ENCODE measurements around the gene CD36. TPM values are rescaled to one million over a fixed set of nuclear protein-coding genes. Genes with fewer than 3 reads are reported as not detected.

Gene CD36
- total RNA-seq, 2 donors from 2014 or later = 8.7 to 26.5 TPM

DNA sequence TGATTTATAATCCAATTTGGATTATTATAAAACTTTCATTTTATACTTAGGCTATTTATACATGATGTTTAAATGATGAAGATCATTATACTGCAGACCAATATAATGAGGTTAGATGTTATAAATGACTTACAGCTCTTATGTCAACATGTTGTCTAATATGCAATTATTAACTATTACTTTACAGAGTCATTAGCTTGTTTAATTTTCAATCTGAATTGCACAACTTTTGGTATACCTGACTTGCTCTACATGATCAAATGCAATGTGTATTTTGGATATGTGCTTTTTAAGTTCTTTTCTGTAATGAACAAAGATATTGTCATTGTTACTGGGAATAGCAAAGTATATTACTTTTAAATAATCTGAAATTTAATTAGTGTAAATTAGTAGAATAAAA, 569 bp downstream of the CD36 start:
- DNase-seq = no peak
- TF ChIP-seq CTCF (IDR thresholded peaks at IDR 0.05) = no peak
- H3K27ac ChIP-seq = no peak overlapping the region
- H3K4me1 ChIP-seq = no peaks in the 10 kb centered on the region
- H3K36me3 ChIP-seq = no peaks in the 10 kb centered on the region
- intact Hi-C loops (cut with DNase I) = no loop called here
- no peaks in the 10 kb centered on the region for H3K9me3 ChIP-seq
- no peak overlapping the region for H3K4me3 ChIP-seq
- no peaks in the 10 kb centered on the region for H3K27me3 ChIP-seq
- no peak overlapping the region for H3K9ac ChIP-seq (ENCODE audit: low read depth in 2 of 2, low read length in 2 of 2)

DNA sequence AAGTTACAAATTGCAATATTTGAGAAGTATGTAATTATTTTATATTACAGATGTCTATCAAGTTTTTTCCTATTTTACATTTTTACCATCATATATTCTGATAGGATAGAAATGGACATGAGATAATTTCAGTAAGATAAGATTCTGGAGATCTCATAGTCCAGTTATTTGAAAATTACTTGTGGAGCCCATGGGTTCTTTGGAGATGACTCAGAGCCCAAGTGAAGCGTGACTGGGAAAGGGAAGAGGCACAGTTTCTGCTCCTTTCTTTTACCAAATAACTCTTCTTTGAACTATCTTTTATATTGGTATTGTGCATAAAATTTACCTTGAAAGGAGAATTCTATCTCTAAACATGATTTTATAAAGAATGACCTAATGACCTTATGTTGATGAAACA, 2.4 kb downstream of the CD36 start:
- Histone ChIP-seq H3K36me3 (no peaks in the 10 kb centered on the region), H3K4me3 (no peak overlapping the region), H3K27ac (no peak overlapping the region), H3K4me1 (no peaks in the 10 kb centered on the region), H3K9ac (ENCODE audit: low read depth in 2 of 2, low read length in 2 of 2) (no peak overlapping the region), H3K27me3 (no peaks in the 10 kb centered on the region), H3K9me3 (no peaks in the 10 kb centered on the region)
- DNase-seq = no peak
- intact Hi-C loops (cut with DNase I) = no loop called here
- TF ChIP-seq CTCF (IDR thresholded peaks at IDR 0.05) = no peak

GRCh38 chr7:80641548-80641947, 3.1 kb downstream of the CD36 start:
- Histone ChIP-seq H3K4me1 (no peaks in the 10 kb centered on the region), H3K27me3 (no peaks in the 10 kb centered on the region), H3K4me3 (no peak overlapping the region), H3K27ac (no peak overlapping the region), H3K9ac (ENCODE audit: low read depth in 2 of 2, low read length in 2 of 2) (no peak overlapping the region), H3K9me3 (no peaks in the 10 kb centered on the region), H3K36me3 (no peaks in the 10 kb centered on the region)
- no peak for TF ChIP-seq CTCF (IDR thresholded peaks at IDR 0.05)
- no peak for DNase-seq
- intact Hi-C loops (cut with DNase I) = no loop called here

DNA sequence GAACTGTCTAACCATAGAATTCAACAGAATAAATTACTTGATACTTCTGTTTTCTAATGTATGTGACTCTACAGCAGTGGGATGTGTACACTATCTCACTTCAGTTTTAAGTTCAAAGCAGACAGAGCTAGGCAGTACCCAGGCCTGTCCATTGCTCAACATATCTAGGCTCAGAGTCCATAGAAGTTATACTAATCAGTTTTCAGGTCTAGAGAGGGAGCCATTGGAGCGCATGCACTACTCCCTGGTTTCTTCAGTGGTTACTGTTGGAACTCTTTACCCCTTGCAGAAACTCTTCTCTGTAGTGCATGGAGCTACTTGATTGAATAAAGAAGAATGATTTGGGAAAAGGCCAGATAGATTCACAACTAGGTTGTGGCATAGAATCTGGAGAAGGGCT, 4.4 kb downstream of the CD36 start:
- Histone ChIP-seq H3K4me3 (no peak overlapping the region), H3K27ac (no peak overlapping the region), H3K4me1 (no peaks in the 10 kb centered on the region), H3K9me3 (no peaks in the 10 kb centered on the region), H3K27me3 (no peaks in the 10 kb centered on the region), H3K9ac (ENCODE audit: low read depth in 2 of 2, low read length in 2 of 2) (no peak overlapping the region), H3K36me3 (no peaks in the 10 kb centered on the region)
- intact Hi-C loops (cut with DNase I) = no loop called here
- no peak for DNase-seq
- no peak for TF ChIP-seq CTCF (IDR thresholded peaks at IDR 0.05)

GRCh38 chr7:80643336-80643915, 5.0 kb downstream of the CD36 start:
- intact Hi-C loops (cut with DNase I) = no loop called here
- no peaks in the 10 kb centered on the region for H3K4me1 ChIP-seq
- H3K27ac ChIP-seq = no peak overlapping the region
- no peaks in the 10 kb centered on the region for H3K9me3 ChIP-seq
- TF ChIP-seq CTCF (IDR thresholded peaks at IDR 0.05) = no peak
- H3K36me3 ChIP-seq = no peaks in the 10 kb centered on the region
- no peaks in the 10 kb centered on the region for H3K27me3 ChIP-seq
- H3K4me3 ChIP-seq = no peak overlapping the region
- no peak for DNase-seq
- H3K9ac ChIP-seq (ENCODE audit: low read depth in 2 of 2, low read length in 2 of 2) = no peak overlapping the region

Measured in colonic mucosa (tissue), 4 donors.